Measurements from ENCODE around the gene LRP8. TPM values are rescaled to one million over a fixed set of nuclear protein-coding genes. Genes with fewer than 3 reads are reported as not detected.

The LRP8 gene
- polyA plus RNA-seq, 1 of the 3 experiments (the other 2 are of a cell fraction): 19.9 TPM

GRCh38 chr1:53238197-53239155, 89.4 kb downstream of the LRP8 start, which contains the start of gene MAGOH:
Gene MAGOH (minus strand): TSS chr1:53238518. CDS start chr1:53238448, 70 bp downstream.
- POLR2A ChIA-PET: interaction anchor here (0.9 to 1.0 kb wide), 3 partner anchors 13 to 78 kb away, joined by 3 to 4 read pairs (median 3); partner anchors contain the start of gene CZIB
- Histone ChIP-seq H3K27me3 (ENCODE audit: insufficient read depth) (no peaks in the 10 kb centered on the region), H3K36me3 (replicated peaks in 1 of 2; ENCODE audit: control insufficient read depth in 1 of 2, insufficient read depth in 2 of 2, low read length in 1 of 2) (peaks cover 24 to 26% of the 10 kb centered on the region in 2 experiments), H3K9me3 (no peaks in the 10 kb centered on the region), H3K4me3 (ENCODE audit: low read depth in 2 of 2, low read length in 1 of 2) (peak within 1 kb of the TSS; percentile 99 to 100), H2AFZ (ENCODE audit: low read depth) (peak within 1 kb of the TSS; percentile 81), H3K79me2 (ENCODE audit: insufficient read depth) (peaks cover 40% of the 10 kb centered on the region), H3K9me2 (no peaks in the 10 kb centered on the region), H3K4me2 (peak within 1 kb of the TSS; percentile 86), H3K9ac (peak within 1 kb of the TSS; percentile 93), H3K27ac (ENCODE audit: low read depth in 2 of 2, low read length in 1 of 2) (peak within 1 kb of the TSS; percentile 64 to 86), H3K4me1 (ENCODE audit: control insufficient read depth in 1 of 2, insufficient read depth in 2 of 2, low read depth in 1 of 2, low read length in 1 of 2) (peaks cover 9 to 10% of the 10 kb centered on the region in 2 experiments; a peak in 3 of 4 replicates), H4K20me1 (ENCODE audit: insufficient read depth) (no peaks in the 10 kb centered on the region; the same call in 1 of the 2 replicates), H3F3A (replicated peaks; ENCODE audit: insufficient read depth) (peaks cover 5% of the 10 kb centered on the region)
- DNase-seq: peak; percentile 96
- TF ChIP-seq SIN3A (IDR thresholded peaks at IDR 0.05; ENCODE audit: borderline replicate concordance, low read depth, low read length) (peak; percentile 86), CHD2 (IDR thresholded peaks at IDR 0.05; ENCODE audit: low read length, partially characterized antibody) (peak; percentile 88), TAF1 (IDR thresholded peaks at IDR 0.05; ENCODE audit: borderline replicate concordance, low read depth, low read length) (peak; percentile 80), FOXM1 (IDR thresholded peaks at IDR 0.05; ENCODE audit: low read depth) (no peak), MXI1 (IDR thresholded peaks at IDR 0.05; ENCODE audit: low read depth, low read length) (peak; percentile 88), POLR2AphosphoS5 (IDR thresholded peaks at IDR 0.05; ENCODE audit: low read depth, low read length) (peak; percentile 91), USF1 (IDR thresholded peaks at IDR 0.05; ENCODE audit: borderline replicate concordance, low read depth) (no peak), ZBTB33 (IDR thresholded peaks at IDR 0.05; ENCODE audit: borderline replicate concordance, low read depth) (no peak), ELF1 (IDR thresholded peaks at IDR 0.05) (peak; percentile 91), FOSL2 (IDR thresholded peaks at IDR 0.05; ENCODE audit: borderline replicate concordance, low read depth) (no peak), GABPA (IDR thresholded peaks at IDR 0.05; ENCODE audit: low read depth) (peak; percentile 96), MAX (IDR thresholded peaks at IDR 0.05; ENCODE audit: low read depth) (peak; percentile 81), PBX3 (IDR thresholded peaks at IDR 0.05) (0 out of 2 replicates have a peak, but pooled peaks have one; percentile 12)
- WGBS (ENCODE audit: low lambda C conversion rate): 1% methylated on average over 32 of the region's 64 CpGs
- CTCF ChIA-PET: interaction anchor here (1.0 to 1.4 kb wide), 2 partner anchors 18 to 155 kb away, joined by 3 read pairs; partner anchors contain the start of gene CZIB

Measured in SK-N-SH (cell line).